Iris pigment epithelial cell (primary cell): Measurements from ENCODE around the gene EFCC1.

Experiments
- DNase-seq: peaks from one replicate; pipeline ENCODE4 v3.0.0-alpha.2; 2011; ENCODE audit warnings: low read depth

The EFCC1 gene, protein sequence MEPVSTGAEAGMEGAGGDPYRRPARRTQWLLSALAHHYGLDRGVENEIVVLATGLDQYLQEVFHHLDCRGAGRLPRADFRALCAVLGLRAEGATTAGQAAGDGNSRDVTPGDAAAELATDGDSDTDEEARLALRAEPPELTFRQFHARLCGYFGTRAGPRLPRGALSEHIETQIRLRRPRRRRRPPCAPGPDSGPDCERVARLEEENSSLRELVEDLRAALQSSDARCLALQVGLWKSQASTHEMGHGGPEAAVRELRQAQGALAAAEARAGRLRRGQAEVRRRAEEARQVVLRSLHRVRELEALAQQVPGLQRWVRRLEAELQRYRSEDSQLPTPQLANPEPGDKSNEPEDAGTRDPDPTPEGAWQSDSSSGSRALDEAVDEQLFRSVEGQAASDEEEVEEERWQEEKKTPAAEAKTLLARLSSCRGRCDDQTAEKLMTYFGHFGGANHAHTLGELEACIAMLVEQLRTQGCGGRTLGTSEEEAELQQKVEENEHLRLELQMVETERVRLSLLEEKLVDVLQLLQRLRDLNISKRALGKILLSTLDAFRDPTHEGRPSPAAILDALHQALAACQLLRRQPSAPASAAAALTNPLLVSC

DNA sequence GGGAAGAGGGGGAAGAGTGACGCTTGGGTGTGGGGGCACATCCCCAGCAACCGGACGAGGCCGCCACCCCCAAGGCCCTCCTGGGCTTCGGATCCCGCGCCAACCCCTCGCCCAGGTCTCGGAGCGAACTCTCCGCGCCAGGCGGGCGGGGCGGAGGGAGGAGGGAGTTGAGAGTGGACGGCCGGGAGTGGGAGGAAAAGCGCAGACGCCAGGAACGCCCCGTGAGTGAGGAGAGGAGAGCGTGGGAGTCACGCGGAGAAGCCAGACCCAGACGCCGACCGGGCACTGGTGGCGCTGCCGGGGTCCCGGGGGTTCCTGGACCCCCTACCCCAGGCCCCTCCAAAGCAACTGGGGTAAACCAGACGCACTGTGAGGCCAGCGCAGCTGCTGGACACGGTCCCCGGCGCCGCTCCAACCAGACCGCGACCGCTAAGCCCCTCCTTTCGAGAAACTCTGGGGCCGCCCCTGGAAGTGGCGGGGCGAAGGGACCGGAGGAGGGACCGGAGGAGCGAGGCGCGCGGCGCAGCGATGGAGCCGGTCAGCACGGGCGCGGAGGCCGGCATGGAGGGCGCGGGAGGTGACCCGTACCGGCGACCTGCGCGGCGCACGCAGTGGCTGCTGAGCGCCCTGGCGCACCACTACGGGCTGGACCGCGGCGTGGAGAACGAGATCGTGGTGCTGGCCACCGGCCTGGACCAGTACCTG is at the start of gene EFCC1:
Gene EFCC1 (plus strand): TSS at position 204 of the 705 bp plus-strand sequence. CDS start 325 bp downstream, at position 529.
- DNase-seq = no peak

DNA sequence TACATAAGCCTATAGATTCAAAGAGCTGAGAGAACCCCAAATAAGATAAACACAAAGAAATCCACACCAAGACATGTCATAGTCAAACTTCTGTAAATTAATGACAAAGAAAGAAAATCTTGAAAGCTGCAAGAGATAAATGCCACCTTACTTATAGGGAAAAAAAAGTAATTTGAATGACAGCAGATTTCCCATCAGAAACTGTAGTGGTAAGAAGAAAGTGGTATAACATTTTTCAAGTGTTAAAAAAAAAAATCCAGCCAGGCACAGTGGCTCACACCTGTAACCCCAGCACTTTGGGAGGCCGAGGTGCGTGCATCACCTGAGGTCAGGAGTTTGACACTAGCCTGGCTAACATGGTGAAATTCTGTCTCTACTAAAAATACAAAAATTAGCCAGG is 44.7 kb upstream of the EFCC1 start:
- DNase-seq = no peak

DNA sequence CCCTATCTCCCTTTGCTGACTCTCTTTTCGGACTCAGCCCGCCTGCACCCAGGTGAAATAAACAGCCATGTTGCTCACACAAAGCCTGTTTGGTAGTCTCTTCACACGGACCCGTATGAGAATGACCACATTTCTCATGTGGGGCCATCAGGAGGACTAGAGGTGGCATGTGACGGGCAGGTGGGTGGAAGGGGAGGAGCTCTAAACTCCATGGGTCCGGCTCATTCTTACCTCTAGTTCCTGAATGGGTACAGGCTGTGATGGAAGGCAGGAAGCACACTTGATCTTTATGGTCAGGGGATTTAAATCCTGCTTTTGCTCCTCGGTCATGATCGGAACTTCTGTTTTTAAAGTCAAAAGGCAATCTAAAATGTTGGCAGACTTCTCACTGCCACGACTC is 35.8 kb upstream of the EFCC1 start:
- DNase-seq = no peak

DNA sequence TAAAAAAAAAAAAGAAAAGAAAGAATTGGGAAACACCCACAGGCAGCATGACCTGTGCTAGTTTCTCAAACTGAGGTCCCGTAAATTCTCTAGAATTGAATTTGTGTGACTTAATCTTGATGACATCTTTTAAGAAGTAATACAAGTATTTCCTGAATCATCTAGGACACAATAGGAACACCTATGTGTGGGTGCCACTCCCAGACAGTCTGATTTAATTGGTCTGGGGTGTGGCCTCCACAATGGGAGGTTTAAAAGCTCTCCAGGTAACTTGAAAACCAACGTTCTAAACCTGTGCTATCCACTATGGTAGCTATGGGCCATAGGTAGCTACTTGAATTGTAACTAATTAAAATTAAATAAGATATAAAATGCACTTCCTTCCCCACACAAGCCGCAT is 35.3 kb upstream of the EFCC1 start:
- no peak for DNase-seq

DNA sequence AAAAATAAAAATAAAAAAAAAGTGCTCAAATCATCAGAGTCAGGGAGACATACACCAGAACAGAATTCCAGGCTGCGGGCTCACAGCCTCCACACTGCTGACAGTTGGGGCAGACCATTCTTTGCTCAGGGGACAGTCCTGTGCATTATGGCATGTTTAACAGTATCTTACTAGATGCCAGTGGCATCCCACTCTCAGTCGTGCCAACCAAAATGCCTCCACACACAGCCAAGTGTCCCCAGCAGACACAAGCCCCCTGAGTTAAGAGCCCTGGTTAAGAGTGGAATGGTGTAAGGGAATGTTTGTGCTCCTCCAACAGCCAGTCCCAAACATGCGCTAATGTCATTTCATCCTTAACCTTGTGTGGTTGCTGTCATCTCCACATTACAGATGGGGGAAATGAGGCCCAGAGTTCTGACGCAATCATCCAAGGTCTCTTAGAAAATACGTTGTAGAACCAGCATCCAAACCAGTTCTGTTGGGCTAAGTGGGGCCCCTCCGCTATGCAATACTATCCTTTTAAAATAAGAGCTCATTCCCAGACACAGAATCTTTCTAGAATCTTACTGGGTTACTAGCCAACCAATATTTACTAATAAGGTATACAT is 33.3 kb upstream of the EFCC1 start:
- DNase-seq = no peak

DNA sequence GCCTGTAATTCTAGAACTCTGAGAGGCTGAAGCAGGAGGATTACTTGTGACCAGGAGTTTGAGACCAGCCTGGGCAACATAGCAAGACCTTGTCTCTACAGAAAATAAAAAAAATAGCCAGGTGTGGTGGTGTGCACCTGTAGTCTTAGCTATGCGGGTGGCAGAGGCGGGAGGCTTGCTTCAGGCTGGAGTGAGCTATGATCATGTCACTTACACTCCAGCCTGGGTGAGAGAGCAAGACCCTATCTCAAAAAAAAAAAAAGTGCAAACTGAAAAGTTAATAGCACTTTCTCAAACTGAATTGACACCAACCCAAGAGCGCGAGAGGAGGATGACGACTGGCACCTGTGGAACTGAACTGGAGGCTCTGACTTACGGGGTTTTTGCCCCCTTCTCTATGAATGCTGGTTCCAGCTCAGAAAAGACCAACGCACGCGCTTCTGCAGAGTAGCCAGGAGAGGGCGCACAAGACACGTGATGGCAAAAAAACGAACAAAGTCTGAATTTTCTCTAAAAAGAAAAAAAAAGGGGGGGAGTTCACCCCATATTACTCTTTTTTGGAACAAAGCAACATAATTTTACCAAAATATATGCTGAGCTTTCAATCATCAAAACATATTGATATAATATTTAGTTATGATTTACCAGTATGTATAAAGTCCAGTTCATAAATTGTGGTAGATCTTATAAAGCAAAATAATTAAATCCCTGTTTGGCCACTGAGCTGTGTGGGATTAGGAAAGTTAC is 30.9 kb upstream of the EFCC1 start:
- DNase-seq = peak; percentile 31

DNA sequence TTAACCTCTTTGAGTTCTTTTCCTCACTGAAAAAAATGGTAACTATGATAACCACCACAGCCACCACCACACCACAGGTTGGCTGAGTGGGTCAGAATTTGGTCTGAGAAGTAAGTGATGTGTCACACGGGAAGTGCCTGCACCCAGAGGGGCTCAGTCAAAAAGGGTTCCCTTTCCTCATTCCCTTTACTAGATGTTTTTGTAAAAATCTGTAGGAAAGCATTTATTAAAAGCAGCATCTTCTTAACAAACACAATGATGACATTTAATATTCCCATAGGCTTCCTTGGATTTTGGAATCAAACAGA is 30.4 kb upstream of the EFCC1 start:
- no peak for DNase-seq

DNA sequence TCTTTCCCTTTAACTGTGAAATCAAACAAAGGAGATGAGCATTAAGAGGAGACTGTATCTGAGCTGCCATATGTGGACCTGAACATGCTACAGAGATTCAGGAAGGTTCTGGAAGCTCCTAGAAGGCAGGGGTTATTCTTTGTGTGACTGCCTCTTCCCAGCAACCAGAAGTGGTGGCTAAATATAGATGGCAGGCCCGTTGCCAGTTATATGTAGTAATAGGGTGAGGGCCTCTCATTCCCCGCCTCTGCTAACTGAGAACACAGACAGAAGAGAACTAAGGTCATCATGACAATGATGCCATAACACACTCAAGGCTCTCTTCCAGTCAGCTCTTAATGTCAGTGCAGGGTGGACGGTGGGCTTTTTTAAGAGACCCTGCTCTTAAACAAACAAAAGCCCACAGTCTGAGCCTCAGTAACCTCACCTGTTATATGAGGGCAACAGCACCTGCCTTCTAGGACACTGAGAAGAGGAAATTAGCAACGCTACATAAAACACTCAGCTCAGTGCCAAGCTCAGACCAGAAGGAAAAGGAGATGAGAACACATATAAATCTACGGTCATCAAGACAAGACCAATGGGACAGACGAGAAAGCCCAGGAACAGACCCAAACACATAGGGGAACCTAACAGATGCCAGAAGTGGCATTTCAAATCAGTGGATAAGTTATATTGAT is 29.5 kb upstream of the EFCC1 start:
- peak; percentile 55 for DNase-seq

DNA sequence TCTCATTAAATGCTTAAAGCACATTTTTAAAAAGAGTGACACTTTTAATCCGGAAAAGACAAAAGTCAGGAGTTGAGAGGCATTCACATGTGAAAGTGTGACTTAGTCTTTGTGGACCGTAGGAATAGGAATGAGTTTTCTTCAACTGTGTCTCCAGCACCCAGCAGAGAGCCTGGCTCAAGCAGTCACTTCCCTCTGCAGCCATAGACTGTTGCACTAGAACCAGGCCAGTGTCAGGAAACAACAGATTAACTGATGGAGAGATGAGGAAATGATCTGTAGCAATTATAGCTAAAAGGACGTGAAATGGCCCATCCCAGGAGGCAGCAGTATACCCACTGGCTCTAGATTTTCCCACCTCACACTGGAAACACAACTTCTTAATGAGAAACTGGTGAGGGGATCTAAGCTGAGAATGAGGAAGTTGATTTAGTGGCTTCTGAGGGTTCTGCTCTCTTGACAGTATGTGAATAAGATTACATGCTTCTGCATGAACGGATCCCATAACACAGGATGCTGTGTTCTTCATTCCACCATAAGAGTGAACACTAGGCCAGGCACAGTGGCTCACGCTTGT is 27.0 kb upstream of the EFCC1 start:
- DNase-seq = no peak

DNA sequence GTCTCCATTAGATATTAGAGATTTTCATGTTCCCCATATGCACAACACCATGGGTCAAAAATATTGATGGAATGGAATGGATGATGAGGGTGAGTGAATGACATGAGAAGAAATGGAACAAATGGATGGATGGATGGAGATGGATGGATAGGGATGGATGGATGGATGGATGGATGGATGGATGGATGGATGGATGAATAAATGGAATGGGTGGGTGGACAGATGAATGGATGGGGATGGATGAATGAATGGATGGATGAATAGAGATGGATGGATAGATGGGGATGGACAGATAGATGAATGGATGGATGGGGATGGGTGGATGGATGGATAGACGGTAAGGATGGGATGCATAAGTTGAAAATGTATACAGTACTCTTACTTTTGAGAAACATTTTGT is 25.8 kb upstream of the EFCC1 start:
- no peak for DNase-seq

DNA sequence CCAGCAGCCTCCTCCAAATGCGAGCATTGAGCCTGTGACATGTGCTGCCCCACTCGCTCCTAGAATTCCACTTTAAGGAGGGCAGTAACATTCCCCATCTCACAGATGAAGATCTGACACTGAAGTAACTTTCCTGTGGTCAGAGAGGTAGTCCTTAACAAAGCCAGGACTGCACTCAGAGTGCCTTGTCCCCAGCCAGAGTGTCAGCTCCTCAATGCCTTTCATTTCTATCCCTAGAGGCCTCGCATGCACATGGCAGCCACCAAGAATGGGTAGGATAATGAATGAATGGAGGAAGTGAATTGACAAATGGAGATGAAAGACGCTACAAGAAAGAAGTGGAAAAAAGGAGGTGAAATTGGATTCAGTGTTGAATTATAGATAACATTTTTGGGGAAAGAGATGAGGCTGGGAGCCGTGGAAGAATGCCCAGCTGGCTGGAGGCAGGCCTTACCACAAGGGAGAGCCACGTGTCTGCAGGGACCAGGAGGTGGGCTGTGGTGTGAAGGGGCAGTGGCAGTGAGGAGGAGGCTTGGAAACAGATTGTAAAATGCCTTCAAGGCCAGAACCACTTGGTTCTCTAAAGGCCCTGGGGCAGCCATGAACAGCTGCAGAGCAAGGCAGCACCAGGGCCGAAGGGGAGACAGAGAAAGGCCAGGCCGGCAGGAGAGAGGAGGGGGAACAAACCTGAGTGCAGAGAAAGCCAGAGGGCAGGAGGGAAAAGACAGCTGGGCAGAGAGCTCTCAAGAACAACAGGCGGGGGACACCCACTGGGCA is 17.6 kb upstream of the EFCC1 start:
- no peak for DNase-seq

DNA sequence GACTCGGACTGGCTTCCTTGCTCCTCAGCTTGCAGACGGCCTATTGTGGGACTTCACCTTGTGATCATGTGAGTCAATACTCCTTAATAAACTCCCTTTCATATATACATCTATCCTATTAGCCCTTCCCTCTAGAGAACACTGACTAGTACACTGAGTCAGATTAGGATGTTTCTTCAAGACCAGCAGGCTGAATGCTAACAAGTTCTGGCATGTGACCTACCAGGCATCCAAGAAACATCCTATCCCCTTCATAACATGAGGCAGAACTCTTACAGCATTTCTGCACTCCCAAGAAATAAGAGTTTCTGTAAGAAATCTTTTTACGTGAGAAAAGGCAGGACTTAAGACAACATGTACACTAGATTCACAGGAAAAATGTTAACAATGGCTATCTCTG is 16.5 kb upstream of the EFCC1 start:
- peak; percentile 55 for DNase-seq

DNA sequence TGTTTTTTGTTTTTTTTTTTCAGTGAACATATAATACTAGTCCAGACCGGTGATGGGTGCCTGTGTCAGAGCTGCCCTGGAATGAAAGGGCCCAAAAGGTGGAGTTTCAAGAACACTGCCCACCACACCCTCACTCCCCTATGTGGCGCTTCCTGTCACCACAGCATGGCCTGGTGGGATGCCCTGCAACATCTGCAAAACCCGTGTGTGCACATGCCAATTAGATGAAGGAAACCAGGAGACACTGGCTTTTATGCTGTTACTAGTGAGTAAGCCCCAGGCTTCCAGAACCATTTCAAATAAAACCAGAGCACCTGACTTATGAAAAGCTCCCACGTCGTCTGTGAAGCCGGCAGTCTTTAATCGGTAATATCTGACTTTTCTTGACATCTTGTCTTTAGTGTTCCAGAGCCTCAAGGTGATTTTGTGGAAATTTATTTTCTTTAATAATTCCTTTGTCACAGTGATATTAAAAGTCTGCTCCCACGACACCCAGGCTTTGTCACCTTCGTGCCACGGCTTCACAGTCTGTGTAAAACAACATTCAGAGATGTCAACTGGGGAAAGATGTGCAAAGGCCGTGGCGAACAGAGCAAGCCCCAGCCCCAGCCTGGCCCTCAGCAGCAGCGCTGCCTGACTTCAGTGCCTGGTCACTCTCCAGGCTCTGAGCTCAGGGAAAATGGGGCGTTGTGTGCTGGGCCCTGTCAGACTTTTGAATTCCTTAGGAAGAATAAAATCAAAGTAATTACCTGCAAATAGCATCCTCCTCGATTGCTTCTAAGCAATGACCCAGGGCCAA is 13.6 kb upstream of the EFCC1 start:
- DNase-seq = no peak

DNA sequence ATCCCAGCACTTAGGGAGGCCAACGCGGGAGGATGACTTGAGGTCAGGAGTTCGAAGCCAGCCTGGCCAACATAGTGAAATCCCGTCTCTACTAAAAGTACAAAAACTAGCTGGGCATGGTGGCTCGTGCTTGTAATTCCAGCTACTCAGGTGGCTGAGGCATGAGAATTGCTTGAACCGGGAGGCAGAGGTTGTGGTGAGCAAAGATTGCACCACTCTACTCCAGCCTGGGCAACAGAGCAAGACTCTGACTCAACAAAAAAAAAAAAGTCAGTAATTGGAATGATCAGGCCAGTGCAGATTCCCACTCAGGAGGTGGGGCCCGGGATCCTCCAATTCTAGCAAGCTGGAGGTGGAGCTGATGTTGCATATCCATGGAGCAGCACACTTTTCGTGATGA is 12.8 kb upstream of the EFCC1 start:
- DNase-seq = no peak

DNA sequence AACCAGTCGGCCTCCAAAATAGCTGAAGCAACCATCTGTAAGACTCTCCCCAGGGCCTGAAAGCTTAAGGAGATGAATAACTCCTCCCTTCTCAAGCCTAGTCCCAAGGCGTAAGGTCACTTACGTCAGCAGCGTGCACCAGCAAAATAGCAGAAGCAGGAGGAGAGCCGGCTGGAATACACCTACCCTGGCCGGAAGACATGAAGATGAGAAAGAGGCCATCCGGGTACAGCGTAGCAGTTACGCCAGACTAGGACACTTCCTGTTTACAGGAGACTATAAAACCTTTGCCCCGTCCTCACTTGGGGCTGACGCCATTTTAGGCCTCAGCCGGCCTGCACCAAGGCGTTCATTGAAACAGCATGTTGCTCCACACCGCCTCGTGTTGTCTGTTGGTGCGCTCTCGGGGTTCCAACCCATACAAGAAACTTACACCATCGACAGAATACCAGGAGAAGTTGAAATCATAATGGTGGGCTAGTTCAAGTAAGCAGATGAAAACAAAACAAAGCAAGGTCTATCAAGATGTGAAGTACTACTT is 9.7 kb upstream of the EFCC1 start:
- no peak for DNase-seq

DNA sequence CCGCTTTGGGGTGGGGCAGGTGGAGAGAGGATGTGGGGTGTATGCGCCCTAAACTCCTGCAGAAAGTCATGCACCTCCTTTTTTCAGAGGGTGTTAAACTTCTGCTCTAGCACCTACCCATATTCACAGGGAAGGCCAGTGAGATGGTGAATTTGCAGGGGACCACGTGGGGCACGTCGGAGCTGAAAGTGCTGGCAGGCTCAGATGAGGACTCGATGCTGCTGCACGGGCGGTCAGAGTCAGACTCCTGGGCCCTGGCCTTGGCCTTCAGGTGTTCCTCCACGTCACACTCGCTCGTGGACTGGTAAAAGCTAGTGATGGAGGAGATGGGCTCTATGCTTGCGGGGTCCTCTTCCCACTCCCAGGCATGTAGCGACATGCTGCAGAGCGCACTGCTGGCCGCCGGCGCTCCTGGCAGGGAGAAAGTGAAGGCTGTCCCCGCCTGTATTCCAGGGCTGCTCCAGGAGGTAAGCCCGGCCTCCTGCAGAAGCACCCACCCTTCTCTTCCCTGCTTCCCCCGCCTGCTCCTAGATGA is 8.1 kb upstream of the EFCC1 start:
- no peak for DNase-seq

DNA sequence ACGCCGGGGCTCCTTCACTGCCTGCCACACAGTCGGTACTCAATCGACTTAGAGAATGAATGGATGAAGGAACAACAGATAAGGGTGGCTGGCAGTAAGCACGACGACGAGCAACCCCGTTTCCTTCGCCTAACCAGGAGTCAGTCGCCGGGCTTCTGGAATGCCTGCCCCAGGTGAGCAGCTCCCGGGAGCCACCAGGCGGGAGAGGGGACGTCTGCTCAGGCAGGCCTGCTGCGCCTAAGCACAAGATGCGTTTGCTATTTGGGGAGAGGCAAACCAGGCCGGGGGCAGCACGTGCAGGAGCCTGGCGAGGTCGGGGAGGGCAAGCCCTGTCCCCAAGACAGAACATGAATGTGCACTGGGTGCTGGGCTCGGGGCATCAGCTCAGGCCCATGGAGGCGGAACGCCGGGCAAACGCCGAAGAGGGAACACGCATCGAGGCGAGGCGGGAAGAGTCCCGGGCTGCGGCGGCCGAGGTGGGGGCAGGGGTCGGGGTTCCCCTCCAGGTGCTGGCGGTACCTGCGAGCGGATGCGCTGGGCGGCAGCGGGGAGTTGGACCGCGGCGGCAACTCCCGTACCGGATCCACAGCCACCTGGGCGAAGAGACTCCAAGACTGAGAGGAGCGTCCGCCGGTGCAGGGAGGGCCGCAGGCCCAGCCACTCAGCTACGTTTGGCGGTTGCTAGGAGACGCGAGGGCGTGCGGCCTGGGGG is 7.5 kb upstream of the EFCC1 start, which contains the start of gene CFAP92:
Gene CFAP92 (minus strand): TSS at position 616 of the 712 bp plus-strand sequence. CDS start 772 bp downstream, outside the sequence.
- peak; percentile 69 for DNase-seq

DNA sequence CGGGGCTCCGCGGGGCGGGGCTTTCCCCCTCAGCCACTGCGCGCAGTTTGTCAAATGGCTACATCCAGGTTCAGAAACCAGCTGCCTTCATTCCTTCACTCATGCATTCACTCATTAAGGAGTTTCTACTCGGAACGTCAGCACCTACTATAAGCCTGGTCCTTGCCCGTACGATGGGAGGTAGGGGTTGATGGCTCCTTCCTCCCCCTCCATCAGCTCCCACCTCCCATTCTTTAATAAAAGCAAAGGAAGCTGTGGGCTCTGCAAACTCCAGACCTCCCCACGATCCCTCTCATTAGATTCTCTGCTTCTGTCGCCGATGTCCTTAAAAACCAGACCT is 7.0 kb upstream of the EFCC1 start:
- DNase-seq = no peak
